Brain microvascular endothelial cell (primary cell): Measurements from ENCODE around the gene TMEM117.
A peak's percentile ranks its signal among the peaks of the same experiment; 100 is the strongest.

Experiments
- DNase-seq: peaks from one replicate; pipeline ENCODE4 v3.0.0-alpha.2; 2020
- H3K27ac ChIP-seq: fragments of 250-450 bp; sonication (Bioruptor Pico); 2 replicates; pipeline ENCODE4 v1.5.1; 2020; ENCODE audit warnings: mild to moderate bottlenecking, moderate library complexity
- H3K27me3 ChIP-seq: fragments of 250-450 bp; sonication (Bioruptor Pico); replicated peaks from 2 replicates; pipeline ENCODE4 v1.5.1; 2020; ENCODE audit warnings: mild to moderate bottlenecking
- H3K36me3 ChIP-seq: fragments of 250-450 bp; sonication (Bioruptor Pico); replicated peaks from 2 replicates; pipeline ENCODE4 v1.5.1; 2020; ENCODE audit warnings: mild to moderate bottlenecking
- H3K4me3 ChIP-seq: 2 replicates; pipeline ENCODE4 v1.5.1; 2011; ENCODE audit warnings: low read depth, mild to moderate bottlenecking, control low read depth, low read length, moderate library complexity
- CTCF ChIP-seq: IDR thresholded peaks from 2 replicates; pipeline ENCODE4 v1.5.1; 2011; ENCODE audit warnings: low read depth, mild to moderate bottlenecking, moderate library complexity, low read length, control low read depth, inconsistent platforms; ENCODE audit errors: missing control alignments
- in situ Hi-C: cut with HindIII; loops from 2 replicates; pipeline ENCODE4 v1.10.0; 2017; ENCODE audit warnings: low sequenced_read_pairs, low pct_ligation_motif_present

TMEM117 gene

GRCh38 chr12:44002607-44003006 lies 166.7 kb downstream of the TMEM117 start:
- no peak overlapping the region for H3K27ac ChIP-seq
- no peaks in the 10 kb centered on the region for H3K36me3 ChIP-seq
- H3K27me3 ChIP-seq, result no peaks in the 10 kb centered on the region
- in situ Hi-C loops, result no loop called here
- H3K4me3 ChIP-seq, result no peak overlapping the region
- no peak for DNase-seq
- TF ChIP-seq CTCF, result no peak

DNA sequence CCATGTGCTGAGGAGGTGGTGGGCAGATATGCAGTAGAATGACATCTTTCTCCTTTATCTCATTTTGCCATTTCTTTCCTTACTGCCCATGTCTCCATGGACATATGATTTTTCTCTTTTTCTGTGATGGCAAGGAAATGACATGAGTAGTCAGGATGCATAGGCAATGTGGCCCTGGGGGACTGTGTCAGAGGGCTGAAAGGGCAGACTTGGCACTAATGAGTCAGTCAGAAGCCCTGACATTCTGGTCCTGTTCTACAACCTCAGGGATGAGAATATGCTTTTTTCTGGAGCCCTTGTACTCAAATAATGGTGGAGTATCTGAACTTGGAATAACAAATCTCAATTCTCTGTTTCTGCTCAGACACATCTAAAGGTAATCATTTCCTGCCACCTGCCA lies 167.8 kb downstream of the TMEM117 start:
- Histone ChIP-seq H3K27me3 (no peaks in the 10 kb centered on the region), H3K27ac (no peak overlapping the region), H3K4me3 (no peak overlapping the region), H3K36me3 (no peaks in the 10 kb centered on the region)
- in situ Hi-C loops, result no loop called here
- no peak for TF ChIP-seq CTCF
- DNase-seq, result no peak

- peak; percentile 6 for DNase-seq
- Histone ChIP-seq H3K27ac (no peak overlapping the region), H3K27me3 (no peaks in the 10 kb centered on the region), H3K36me3 (no peaks in the 10 kb centered on the region), H3K4me3 (no peak overlapping the region)
- peak; percentile 49 for TF ChIP-seq CTCF
- in situ Hi-C loops, result no loop called here
These were observed 179.6 kb downstream of the TMEM117 start for GRCh38 chr12:44015333-44015941.

DNA sequence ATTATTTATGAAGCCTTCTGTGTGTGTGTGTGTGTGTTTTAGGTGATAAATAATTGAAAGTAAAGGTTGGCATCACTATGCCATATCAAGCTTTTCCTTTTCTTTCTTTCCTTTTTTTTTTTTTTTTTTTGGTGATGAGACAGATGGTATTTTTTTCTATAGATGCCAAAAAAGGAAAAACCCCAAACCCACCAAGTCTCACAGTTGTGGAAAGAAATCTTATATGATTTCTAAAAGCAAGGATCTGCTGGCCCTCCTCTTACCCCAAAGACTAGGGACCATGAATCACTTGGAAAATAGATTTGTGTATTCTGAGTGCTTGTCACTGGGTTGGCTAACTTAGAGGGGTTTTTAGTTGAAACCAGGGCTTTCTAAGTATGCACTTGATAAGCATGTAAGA lies 181.3 kb downstream of the TMEM117 start:
- H3K27me3 ChIP-seq, result no peaks in the 10 kb centered on the region
- H3K4me3 ChIP-seq, result no peak overlapping the region
- in situ Hi-C loops, result no loop called here
- no peak for DNase-seq
- H3K36me3 ChIP-seq, result no peaks in the 10 kb centered on the region
- no peak for TF ChIP-seq CTCF
- H3K27ac ChIP-seq, result no peak overlapping the region

DNA sequence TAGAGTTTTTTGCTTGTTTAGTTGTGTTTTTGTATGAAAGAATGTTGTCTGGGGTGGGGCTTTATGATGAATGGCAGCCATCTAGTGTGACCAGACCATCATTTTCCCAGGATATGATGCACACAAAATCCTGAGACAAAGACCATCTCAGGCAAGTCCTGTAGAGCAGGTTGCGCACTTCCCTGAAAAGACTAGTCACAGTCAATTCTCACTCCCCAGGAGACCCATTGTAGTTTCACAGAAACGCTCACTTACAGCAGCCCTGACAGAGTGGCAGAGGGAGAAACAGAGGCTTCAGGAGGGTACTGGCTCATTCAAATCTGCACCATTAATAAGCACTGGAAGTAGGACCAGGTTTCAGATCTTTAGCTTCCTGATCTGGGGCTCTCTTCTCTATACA lies 183.2 kb downstream of the TMEM117 start:
- TF ChIP-seq CTCF, result no peak

DNA sequence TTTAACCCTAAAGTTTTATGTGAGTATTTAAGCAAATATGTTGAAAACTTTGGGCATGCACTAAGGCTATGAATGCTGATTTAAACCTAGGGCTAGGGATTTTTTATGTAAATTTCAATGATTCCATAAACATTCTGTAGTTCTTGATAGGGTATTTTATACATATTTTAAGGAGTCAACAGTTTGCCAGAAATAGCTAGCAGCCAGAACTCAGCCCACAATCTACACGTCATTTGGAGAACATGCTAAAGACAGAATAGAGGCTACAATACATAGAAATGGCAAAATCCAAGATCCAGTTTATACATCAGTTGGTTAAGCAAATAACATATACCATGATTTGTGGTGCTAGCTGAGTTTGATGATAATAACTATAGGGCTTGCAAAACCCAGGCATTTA lies 184.7 kb downstream of the TMEM117 start:
- H3K27me3 ChIP-seq, result no peaks in the 10 kb centered on the region
- no peak overlapping the region for H3K4me3 ChIP-seq
- no peak overlapping the region for H3K27ac ChIP-seq
- in situ Hi-C loops, result no loop called here
- no peaks in the 10 kb centered on the region for H3K36me3 ChIP-seq
- TF ChIP-seq CTCF, result no peak
- no peak for DNase-seq

More for the DNA sequence above, 183.2 kb downstream of the TMEM117 start:
- Histone ChIP-seq H3K4me3 (no peak overlapping the region), H3K36me3 (no peaks in the 10 kb centered on the region), H3K27me3 (no peaks in the 10 kb centered on the region), H3K27ac (no peak overlapping the region)
- in situ Hi-C loops, result no loop called here
- no peak for DNase-seq
